Kidney (tissue), 14 donors: Measurements from ENCODE around the gene KLHL8. TPM values are rescaled to one million over a fixed set of nuclear protein-coding genes. Genes with fewer than 3 reads are reported as not detected.

Experiments
- DNase-seq, 5 donors: peaks; one replicate each; pipeline ENCODE4 v3.0.0-alpha.2; 2013 to 2020
- FAIRE-seq: peaks from 2 replicates; lab custom pipeline; 2012; peaks lifted over from hg19 to GRCh38; lab: Jason Lieb, UNC
- H3K27ac ChIP-seq, 2 donors: one replicate each; pipeline ENCODE4 v1.7.0; 2013; ENCODE audit warnings: low read depth in 2 of 2, low read length in 2 of 2, inconsistent platforms in 1 of 2
- H3K27me3 ChIP-seq: one replicate; pipeline ENCODE4 v1.7.1; 2013; ENCODE audit warnings: low read length, inconsistent platforms; ENCODE audit not compliant: control insufficient read depth, insufficient read depth
- H3K36me3 ChIP-seq, 3 donors: one replicate each; pipeline versions ENCODE4 v1.7.0 to v1.7.1; 2013; ENCODE audit warnings: low read length in 3 of 3, control low read depth in 1 of 3, inconsistent platforms in 1 of 3; ENCODE audit not compliant: insufficient read depth in 3 of 3, control insufficient read depth in 2 of 3
- H3K4me1 ChIP-seq, 3 donors: one replicate each; pipeline versions ENCODE4 v1.7.0 to v1.7.1; 2013; ENCODE audit warnings: low read length in 3 of 3, inconsistent platforms in 1 of 3, low read depth in 1 of 3; ENCODE audit not compliant: control insufficient read depth in 2 of 3, insufficient read depth in 2 of 3
- H3K4me3 ChIP-seq, 3 donors: one replicate each; pipeline versions ENCODE4 v1.7.0 to v1.8.1; 2013; ENCODE audit warnings: low read length in 3 of 3, control low read depth in 1 of 3, inconsistent platforms in 1 of 3
- H3K9ac ChIP-seq, 3 donors: one replicate each; pipeline versions ENCODE4 v1.7.0 to v1.7.1; 2013; ENCODE audit warnings: low read length in 3 of 3, control low read depth in 1 of 3, inconsistent platforms in 1 of 3
- H3K9me3 ChIP-seq, 3 donors: one replicate each; pipeline versions ENCODE4 v1.7.0 to v1.7.1; 2013; ENCODE audit warnings: low read length in 3 of 3, control low read depth in 1 of 3, inconsistent platforms in 1 of 3; ENCODE audit not compliant: control insufficient read depth in 2 of 3, insufficient read depth in 1 of 3
- intact Hi-C: fragments of 100-400 bp; cut with DNase I; formaldehyde crosslinking; loops from one replicate; pipeline ENCODE4 v1.11.1; 2022
- polyA plus RNA-seq: library from polyadenylated mRNA; stranded (reverse); fragments of 350-450 nt; fragmentation: Illumina TruSeq; extraction: RNeasy Lipid Tissue Mini Kit (QIAGEN cat#74804); gene quantifications from one replicate; pipeline ENCODE4 v1.2.3, GENCODE V29; 2014; ENCODE audit warnings: low read depth, low replicate concordance; ENCODE audit not compliant: insufficient read depth
- total RNA-seq: library from RNA; stranded (reverse); fragmentation: NEBNext Ultra II Directional; extraction: Animal tissue kit (Norgen Biotek cat#: 25700); gene quantifications from one replicate; pipeline ENCODE4 v1.2.1, GENCODE V29; 2021
- TF ChIP-seq, protein P1 (sequence below): IDR thresholded peaks from 3 replicates; pipeline ENCODE4 v1.5.1; 2012; ENCODE audit warnings: mild to moderate bottlenecking, moderate library complexity, borderline replicate concordance; ENCODE audit not compliant: insufficient read depth; ENCODE audit errors: extremely low read depth
- donor health status: control.
- donor health status: control.
- donor health status: control.
- donor health status: control.
- donor health status: control.
- donor health status: DM: yes; HTN: yes; CAD: no.
- donor health status: Normal renal cell carcinoma (clear cell type).

The KLHL8 gene
- total and polyA plus RNA-seq, 2 donors from 2014 or later, result 5.9 to 14.6 TPM

DNA sequence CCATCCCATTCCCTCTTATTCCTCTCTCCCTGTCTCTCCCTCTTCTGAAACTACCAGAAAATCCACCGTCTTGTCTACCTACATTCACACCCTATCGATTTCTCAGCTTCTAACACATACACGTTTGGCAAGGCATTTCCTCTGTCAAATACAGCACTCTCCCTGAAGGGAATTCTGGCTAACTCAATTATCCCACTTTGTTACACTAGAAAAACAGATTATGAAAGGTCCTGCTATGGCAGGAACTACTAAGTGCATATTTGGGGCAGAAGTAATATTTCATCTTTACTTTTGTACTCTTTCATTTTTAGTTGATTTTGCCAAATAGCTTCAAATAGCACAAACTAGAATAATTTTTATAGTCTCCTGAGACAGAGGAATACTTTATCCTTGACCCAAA is 46.6 kb upstream of the KLHL8 start:
- Histone ChIP-seq H3K9ac (no peak overlapping the region), H3K4me3 (no peak overlapping the region), H3K27ac (no peak overlapping the region), H3K27me3 (no peaks in the 10 kb centered on the region), H3K4me1 (peaks cover 0 to 4% (median 0%) of the 10 kb centered on the region in 3 donors), H3K36me3 (no peaks in the 10 kb centered on the region), H3K9me3 (peaks cover 0 to 7% (median 0%) of the 10 kb centered on the region in 3 donors)
- DNase-seq (no peak), FAIRE-seq (no peak)
- intact Hi-C loops, result no loop called here
- TF ChIP-seq, protein P1, sequence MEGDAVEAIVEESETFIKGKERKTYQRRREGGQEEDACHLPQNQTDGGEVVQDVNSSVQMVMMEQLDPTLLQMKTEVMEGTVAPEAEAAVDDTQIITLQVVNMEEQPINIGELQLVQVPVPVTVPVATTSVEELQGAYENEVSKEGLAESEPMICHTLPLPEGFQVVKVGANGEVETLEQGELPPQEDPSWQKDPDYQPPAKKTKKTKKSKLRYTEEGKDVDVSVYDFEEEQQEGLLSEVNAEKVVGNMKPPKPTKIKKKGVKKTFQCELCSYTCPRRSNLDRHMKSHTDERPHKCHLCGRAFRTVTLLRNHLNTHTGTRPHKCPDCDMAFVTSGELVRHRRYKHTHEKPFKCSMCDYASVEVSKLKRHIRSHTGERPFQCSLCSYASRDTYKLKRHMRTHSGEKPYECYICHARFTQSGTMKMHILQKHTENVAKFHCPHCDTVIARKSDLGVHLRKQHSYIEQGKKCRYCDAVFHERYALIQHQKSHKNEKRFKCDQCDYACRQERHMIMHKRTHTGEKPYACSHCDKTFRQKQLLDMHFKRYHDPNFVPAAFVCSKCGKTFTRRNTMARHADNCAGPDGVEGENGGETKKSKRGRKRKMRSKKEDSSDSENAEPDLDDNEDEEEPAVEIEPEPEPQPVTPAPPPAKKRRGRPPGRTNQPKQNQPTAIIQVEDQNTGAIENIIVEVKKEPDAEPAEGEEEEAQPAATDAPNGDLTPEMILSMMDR, result no peak

DNA sequence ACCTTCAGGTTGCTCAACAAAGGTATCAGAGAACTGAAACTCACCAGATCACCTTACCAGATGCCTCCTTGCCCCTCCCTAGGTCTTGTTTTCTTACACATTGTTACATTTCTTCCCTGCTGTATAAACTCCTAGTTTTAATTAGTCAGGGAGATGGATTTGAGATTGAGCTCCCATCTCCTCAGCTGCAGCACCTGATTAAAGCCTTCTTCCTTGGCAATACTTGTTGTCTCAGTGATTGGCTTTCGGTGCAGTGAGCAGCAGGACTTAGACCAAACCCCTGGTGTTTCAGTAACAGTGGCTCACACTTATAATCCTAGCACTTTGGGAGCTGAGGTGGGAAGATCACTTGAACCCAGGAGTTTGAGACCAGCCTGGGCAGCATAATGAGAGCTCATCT is 42.5 kb upstream of the KLHL8 start:
- Histone ChIP-seq H3K9ac (no peak overlapping the region), H3K27ac (no peak overlapping the region), H3K27me3 (no peaks in the 10 kb centered on the region), H3K36me3 (no peaks in the 10 kb centered on the region), H3K9me3 (peaks cover 0 to 7% (median 0%) of the 10 kb centered on the region in 3 donors), H3K4me3 (no peak overlapping the region), H3K4me1 (peaks cover 0 to 2% (median 0%) of the 10 kb centered on the region in 3 donors)
- TF ChIP-seq, protein P1, result no peak
- intact Hi-C loops, result no loop called here
- no peak for DNase-seq
- FAIRE-seq, result no peak

DNA sequence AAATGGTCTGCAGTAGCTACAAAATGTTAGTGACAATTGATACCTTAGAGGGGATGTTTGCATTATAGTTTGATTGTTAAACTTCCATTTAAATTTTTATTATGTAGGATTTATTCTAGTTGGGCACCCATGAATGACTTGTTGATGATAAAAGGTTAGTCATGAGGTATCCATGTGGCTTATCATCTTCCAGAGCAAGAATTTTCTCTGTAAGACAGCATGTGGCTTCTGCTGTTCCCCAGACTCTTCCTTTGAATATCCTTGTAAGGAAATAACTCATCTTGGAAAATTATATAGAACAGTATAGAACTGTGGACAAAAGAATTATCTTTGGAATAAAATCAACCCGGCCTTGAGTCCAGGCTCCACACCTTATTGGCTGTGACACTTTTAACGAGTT is 40.1 kb upstream of the KLHL8 start:
- Histone ChIP-seq H3K36me3 (no peaks in the 10 kb centered on the region), H3K4me1 (no peaks in the 10 kb centered on the region), H3K4me3 (no peak overlapping the region), H3K27me3 (no peaks in the 10 kb centered on the region), H3K27ac (no peak overlapping the region), H3K9me3 (peaks cover 0 to 7% (median 0%) of the 10 kb centered on the region in 3 donors), H3K9ac (no peak overlapping the region)
- FAIRE-seq (no peak), DNase-seq (no peak)
- TF ChIP-seq, protein P1, result no peak
- intact Hi-C loops, result no loop called here

DNA sequence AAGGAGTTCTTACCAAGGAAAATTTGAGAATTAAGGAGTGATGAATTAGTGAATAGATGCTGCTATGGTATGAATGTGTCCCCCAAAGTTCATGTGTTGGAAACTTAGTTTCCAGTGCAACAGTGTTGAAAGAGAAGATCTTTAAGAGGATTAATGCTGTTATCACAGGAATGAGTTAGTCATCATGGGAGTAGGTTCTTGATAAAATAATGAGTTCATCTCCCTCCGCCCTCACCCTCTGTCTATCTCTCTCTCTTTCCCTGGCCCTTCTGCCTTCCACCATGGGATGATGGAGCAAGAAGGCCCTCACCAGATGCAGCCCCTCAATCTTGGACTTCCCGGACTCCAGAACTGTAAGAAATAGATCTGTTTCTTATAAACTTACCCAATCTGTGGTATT is 38.3 kb upstream of the KLHL8 start:
- Histone ChIP-seq H3K4me3 (no peak overlapping the region), H3K36me3 (no peaks in the 10 kb centered on the region), H3K9ac (no peak overlapping the region), H3K27me3 (no peaks in the 10 kb centered on the region), H3K27ac (no peak overlapping the region), H3K9me3 (peaks cover 0 to 7% (median 0%) of the 10 kb centered on the region in 3 donors), H3K4me1 (no peaks in the 10 kb centered on the region)
- TF ChIP-seq, protein P1, result no peak
- intact Hi-C loops, result no loop called here
- no peak for FAIRE-seq
- DNase-seq, result no peak
